ENCODE measurements around the gene PRPH.
"Not testable (repeated sequence)": the region's sequence is repeated elsewhere in the genome, so short reads cannot be mapped to it uniquely, and the experiment has no call there.

Gene PRPH

DNA sequence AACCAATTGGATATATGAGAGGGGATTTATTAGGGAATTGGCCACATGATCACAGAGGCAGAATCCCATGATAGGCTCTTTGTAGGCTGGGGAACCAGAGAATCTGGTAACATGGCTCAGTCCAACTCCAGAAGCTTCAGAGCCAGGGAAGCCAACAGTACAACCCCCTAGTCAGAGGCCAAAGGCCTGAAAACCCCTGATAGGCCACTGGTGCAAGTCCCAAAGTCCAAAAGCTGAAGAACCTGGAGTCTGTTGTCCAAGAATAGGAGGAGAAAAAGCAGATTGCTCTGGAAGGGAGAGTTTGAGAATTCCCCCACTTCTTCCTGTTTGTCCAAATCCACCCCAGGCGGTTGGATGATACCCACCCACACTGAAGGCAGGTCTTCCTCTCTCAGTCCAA, 19.9 kb downstream of the PRPH start:
- H3K27me3 ChIP-seq (replicated peaks in 2 of 5; ENCODE audit: control insufficient read depth in 4 of 5, insufficient read depth in 5 of 5, low read length in 4 of 5): peaks cover 0 to 5% (median 0%) of the 10 kb centered on the region in 5 experiments
- no peaks in the 10 kb centered on the region for H3K9me3 ChIP-seq (ENCODE audit: control extremely low read depth in 1 of 5, control insufficient read depth in 4 of 5, insufficient read depth in 2 of 5, low read depth in 1 of 5, low read length in 4 of 5)
- ChIA-PET CTCF (interaction anchor here (1.4 kb wide), 1 partner anchor 25 kb away, joined by 4 read pairs; no protein-coding TSS in a partner anchor), POLR2A (no interaction called here)
- H3K4me1 ChIP-seq (ENCODE audit: control extremely low read depth in 1 of 4, control insufficient read depth in 4 of 4, insufficient read depth in 4 of 4, low read length in 3 of 4): no peaks in the 10 kb centered on the region
- DNase-seq: no peak
- H3K36me3 ChIP-seq (ENCODE audit: control insufficient read depth in 4 of 4, insufficient read depth in 4 of 4, low read length in 3 of 4): no peaks in the 10 kb centered on the region
- no CpG with 5 or more reads among the region's 1 CpG for WGBS (ENCODE audit: insufficient coverage)
- no peak overlapping the region for H3K4me3 ChIP-seq (ENCODE audit: control insufficient read depth in 1 of 7, extremely low read depth in 1 of 7, insufficient read depth in 4 of 7, low read depth in 2 of 7, low read length in 6 of 7)
- no peak overlapping the region for H3K27ac ChIP-seq (ENCODE audit: insufficient read depth in 1 of 2, low read depth in 1 of 2, low read length in 2 of 2, poor library complexity in 1 of 2, severe bottlenecking in 2 of 2)

DNA sequence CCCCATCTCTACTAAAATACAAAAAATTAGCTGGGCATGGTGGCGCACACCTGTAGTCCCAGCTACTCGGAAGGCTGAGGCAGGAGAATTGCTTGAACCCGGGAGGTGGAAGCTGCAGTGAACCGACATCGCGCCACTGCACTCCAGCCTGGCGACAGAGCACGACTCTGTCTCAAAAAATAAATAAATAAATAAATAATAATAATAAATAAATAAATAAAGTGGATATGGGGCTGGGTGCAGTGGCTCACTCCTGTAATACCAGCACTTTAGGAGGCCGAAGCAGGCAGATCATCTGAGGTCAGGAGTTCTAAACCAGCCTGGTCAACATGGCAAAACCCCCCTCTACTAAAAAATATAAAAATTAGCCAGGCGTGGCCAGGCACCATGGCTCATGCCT, 22.2 kb downstream of the PRPH start:
- DNase-seq; POLR2A ChIA-PET; H3K36me3 ChIP-seq (ENCODE audit: control insufficient read depth in 4 of 4, insufficient read depth in 4 of 4, low read length in 3 of 4); H3K9me3 ChIP-seq (ENCODE audit: control extremely low read depth in 1 of 5, control insufficient read depth in 4 of 5, insufficient read depth in 2 of 5, low read depth in 1 of 5, low read length in 4 of 5); H3K27me3 ChIP-seq (replicated peaks in 2 of 5; ENCODE audit: control insufficient read depth in 4 of 5, insufficient read depth in 5 of 5, low read length in 4 of 5); H3K4me1 ChIP-seq (ENCODE audit: control extremely low read depth in 1 of 4, control insufficient read depth in 4 of 4, insufficient read depth in 4 of 4, low read length in 3 of 4); H3K27ac ChIP-seq (ENCODE audit: insufficient read depth in 1 of 2, low read depth in 1 of 2, low read length in 2 of 2, poor library complexity in 1 of 2, severe bottlenecking in 2 of 2); H3K4me3 ChIP-seq (ENCODE audit: control insufficient read depth in 1 of 7, extremely low read depth in 1 of 7, insufficient read depth in 4 of 7, low read depth in 2 of 7, low read length in 6 of 7): not testable (repeated sequence)
- no CpG with 5 or more reads among the region's 10 CpGs for WGBS (ENCODE audit: insufficient coverage)
- CTCF ChIA-PET: interaction anchor here (1.7 kb wide), 1 partner anchor 15 kb away, joined by 6 read pairs; no protein-coding TSS in a partner anchor

DNA sequence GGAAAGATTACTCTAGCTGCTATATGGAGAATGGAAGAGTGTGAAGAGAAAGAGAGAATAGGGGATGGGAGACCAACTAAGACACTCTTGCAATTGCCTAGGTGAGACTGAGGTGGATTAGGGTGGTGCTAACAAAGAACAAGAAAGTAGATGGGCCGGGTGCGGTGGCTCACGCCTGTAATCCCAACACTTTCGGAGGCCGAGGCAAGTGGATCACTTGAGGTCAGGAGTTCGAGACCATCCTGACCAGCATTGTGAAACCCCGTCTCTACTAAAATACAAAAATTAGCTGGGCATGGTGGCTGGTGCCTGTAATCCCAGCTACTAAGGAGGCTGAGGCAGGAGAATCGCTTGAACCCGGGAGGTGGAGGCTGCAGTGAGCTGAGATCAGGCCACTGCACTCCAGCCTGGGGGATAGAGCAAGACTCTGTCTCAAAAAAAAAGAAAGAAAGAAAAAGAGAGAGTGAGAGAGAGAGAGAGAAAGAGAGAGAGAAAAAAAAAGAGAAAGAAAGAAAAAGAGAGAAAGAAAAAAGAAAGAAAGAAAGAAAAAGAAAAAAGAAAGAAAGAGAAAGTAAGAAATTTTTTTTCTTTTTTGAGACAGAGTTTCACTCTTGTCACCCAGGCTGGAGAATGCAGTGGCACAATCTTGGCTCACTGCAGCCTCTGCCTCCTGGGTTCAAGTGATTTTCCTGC, 25.6 kb downstream of the PRPH start:
- 95% methylated on average over 7 of the region's 9 CpGs for WGBS (ENCODE audit: insufficient coverage)
- H3K36me3 ChIP-seq (ENCODE audit: control insufficient read depth in 4 of 4, insufficient read depth in 4 of 4, low read length in 3 of 4); POLR2A ChIA-PET; H3K27ac ChIP-seq (ENCODE audit: insufficient read depth in 1 of 2, low read depth in 1 of 2, low read length in 2 of 2, poor library complexity in 1 of 2, severe bottlenecking in 2 of 2); H3K27me3 ChIP-seq (replicated peaks in 2 of 5; ENCODE audit: control insufficient read depth in 4 of 5, insufficient read depth in 5 of 5, low read length in 4 of 5); H3K9me3 ChIP-seq (ENCODE audit: control extremely low read depth in 1 of 5, control insufficient read depth in 4 of 5, insufficient read depth in 2 of 5, low read depth in 1 of 5, low read length in 4 of 5); H3K4me3 ChIP-seq (ENCODE audit: control insufficient read depth in 1 of 7, extremely low read depth in 1 of 7, insufficient read depth in 4 of 7, low read depth in 2 of 7, low read length in 6 of 7); DNase-seq: not testable (repeated sequence)
- peaks cover 5 to 20% (median 17%) of the 10 kb centered on the region in 4 experiments for H3K4me1 ChIP-seq (ENCODE audit: control extremely low read depth in 1 of 4, control insufficient read depth in 4 of 4, insufficient read depth in 4 of 4, low read length in 3 of 4)
- CTCF ChIA-PET: interaction anchor here (0.8 to 2.6 kb wide), 3 partner anchors 11 to 22 kb away, joined by 3 to 8 read pairs (median 4); no protein-coding TSS in a partner anchor

DNA sequence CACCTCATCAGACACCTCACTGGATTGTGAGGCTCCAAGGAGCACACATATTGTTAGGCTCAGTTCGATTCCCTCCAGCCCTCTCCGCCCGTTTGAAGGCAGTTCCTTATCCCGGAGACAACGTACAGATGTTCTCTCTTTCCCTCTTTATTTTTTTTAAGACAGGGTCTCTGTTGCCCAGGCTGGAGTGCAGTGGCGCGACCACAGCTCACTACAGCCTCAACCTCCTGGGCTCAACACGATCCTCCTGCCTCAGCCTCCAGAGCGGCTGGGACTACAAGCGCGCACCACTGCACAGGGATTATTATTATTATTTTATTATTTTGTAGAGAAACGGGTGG, 27.4 kb downstream of the PRPH start:
- peak overlapping the region in 1 of 2 experiments; percentile 79 for H3K27ac ChIP-seq (ENCODE audit: insufficient read depth in 1 of 2, low read depth in 1 of 2, low read length in 2 of 2, poor library complexity in 1 of 2, severe bottlenecking in 2 of 2)
- 67% methylated on average over 7 of the region's 12 CpGs for WGBS (ENCODE audit: insufficient coverage)
- DNase-seq: no peak
- H3K4me3 ChIP-seq (ENCODE audit: control insufficient read depth in 1 of 7, extremely low read depth in 1 of 7, insufficient read depth in 4 of 7, low read depth in 2 of 7, low read length in 6 of 7): peak overlapping the region; percentile 63 to 92 (median 83)
- ChIA-PET POLR2A (no interaction called here), CTCF (interaction anchor here (0.7 to 2.9 kb wide), 7 partner anchors 9 to 36 kb away, joined by 3 to 18 read pairs (median 4); partner anchors contain the start of gene C1QL4)
- peaks cover 5 to 20% (median 17%) of the 10 kb centered on the region in 4 experiments for H3K4me1 ChIP-seq (ENCODE audit: control extremely low read depth in 1 of 4, control insufficient read depth in 4 of 4, insufficient read depth in 4 of 4, low read length in 3 of 4)
- peaks cover 2 to 21% (median 8%) of the 10 kb centered on the region in 4 experiments for H3K36me3 ChIP-seq (ENCODE audit: control insufficient read depth in 4 of 4, insufficient read depth in 4 of 4, low read length in 3 of 4)
- H3K27me3 ChIP-seq (replicated peaks in 2 of 5; ENCODE audit: control insufficient read depth in 4 of 5, insufficient read depth in 5 of 5, low read length in 4 of 5): peaks cover 0 to 4% (median 0%) of the 10 kb centered on the region in 5 experiments
- no peaks in the 10 kb centered on the region for H3K9me3 ChIP-seq (ENCODE audit: control extremely low read depth in 1 of 5, control insufficient read depth in 4 of 5, insufficient read depth in 2 of 5, low read depth in 1 of 5, low read length in 4 of 5)

DNA sequence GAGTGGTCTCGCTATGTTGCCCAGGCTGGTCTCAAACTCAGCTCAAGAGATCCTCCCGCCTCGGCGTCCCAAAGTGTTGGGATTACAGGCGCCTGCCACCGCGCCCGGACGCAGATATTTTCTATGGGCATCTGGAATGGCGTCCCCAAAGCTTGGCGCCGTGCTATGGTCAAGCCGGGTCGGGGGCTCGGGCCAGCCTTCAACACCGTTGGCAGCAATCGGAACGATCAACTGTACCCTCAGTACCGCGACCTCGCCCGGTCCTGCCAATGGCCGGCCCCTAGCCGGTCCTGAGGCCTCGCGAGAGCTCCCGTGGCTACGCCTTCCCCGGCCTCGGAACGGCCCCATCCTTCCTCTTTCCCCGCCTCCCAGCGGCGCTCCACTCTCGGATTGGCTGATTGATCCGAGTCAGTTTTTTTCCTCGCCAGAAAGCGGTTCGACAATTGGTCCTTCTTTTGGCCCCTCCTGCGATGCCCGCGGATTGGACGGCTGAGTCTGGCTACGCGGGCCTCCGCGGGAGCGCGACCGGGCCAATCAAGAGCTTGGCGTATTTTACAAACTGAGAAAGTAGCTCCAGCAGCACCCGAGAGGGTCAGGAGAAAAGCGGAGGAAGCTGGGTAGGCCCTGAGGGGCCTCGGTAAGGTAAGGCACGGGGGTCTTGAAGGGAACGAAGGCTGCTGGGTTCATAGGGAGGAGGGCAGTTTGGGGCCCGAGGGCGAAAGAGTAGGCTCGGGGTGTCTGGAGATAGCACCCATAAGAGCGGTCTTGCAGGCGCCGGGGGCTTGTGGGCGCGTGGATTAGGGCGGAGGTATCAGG, 28.0 kb downstream of the PRPH start, which contains the start of gene TROAP:
Gene TROAP (plus strand): TSS at position 548 of the 816 bp plus-strand sequence. CDS start 354 bp downstream, outside the sequence.
- peaks cover 5 to 20% (median 17%) of the 10 kb centered on the region in 4 experiments for H3K4me1 ChIP-seq (ENCODE audit: control extremely low read depth in 1 of 4, control insufficient read depth in 4 of 4, insufficient read depth in 4 of 4, low read length in 3 of 4)
- ChIA-PET POLR2A (no interaction called here), CTCF (interaction anchor here (0.7 to 2.9 kb wide), 11 partner anchors 8 to 301 kb away, joined by 3 to 18 read pairs (median 4); partner anchors contain the start of genes C1QL4 and PRPF40B)
- H3K4me3 ChIP-seq (ENCODE audit: control insufficient read depth in 1 of 7, extremely low read depth in 1 of 7, insufficient read depth in 4 of 7, low read depth in 2 of 7, low read length in 6 of 7): peak within 1 kb of the TSS; percentile 63 to 92 (median 83)
- H3K36me3 ChIP-seq (ENCODE audit: control insufficient read depth in 4 of 4, insufficient read depth in 4 of 4, low read length in 3 of 4): peaks cover 4 to 23% (median 9%) of the 10 kb centered on the region in 4 experiments
- peaks cover 0 to 4% (median 0%) of the 10 kb centered on the region in 5 experiments for H3K27me3 ChIP-seq (replicated peaks in 2 of 5; ENCODE audit: control insufficient read depth in 4 of 5, insufficient read depth in 5 of 5, low read length in 4 of 5)
- 0% methylated on average over 62 of the region's 65 CpGs for WGBS (ENCODE audit: insufficient coverage)
- peak; percentile 98 to 99 (median 98) for DNase-seq
- H3K9me3 ChIP-seq (ENCODE audit: control extremely low read depth in 1 of 5, control insufficient read depth in 4 of 5, insufficient read depth in 2 of 5, low read depth in 1 of 5, low read length in 4 of 5): no peaks in the 10 kb centered on the region
- H3K27ac ChIP-seq (ENCODE audit: insufficient read depth in 1 of 2, low read depth in 1 of 2, low read length in 2 of 2, poor library complexity in 1 of 2, severe bottlenecking in 2 of 2): peak within 1 kb of the TSS in 1 of 2 experiments; percentile 79

DNA sequence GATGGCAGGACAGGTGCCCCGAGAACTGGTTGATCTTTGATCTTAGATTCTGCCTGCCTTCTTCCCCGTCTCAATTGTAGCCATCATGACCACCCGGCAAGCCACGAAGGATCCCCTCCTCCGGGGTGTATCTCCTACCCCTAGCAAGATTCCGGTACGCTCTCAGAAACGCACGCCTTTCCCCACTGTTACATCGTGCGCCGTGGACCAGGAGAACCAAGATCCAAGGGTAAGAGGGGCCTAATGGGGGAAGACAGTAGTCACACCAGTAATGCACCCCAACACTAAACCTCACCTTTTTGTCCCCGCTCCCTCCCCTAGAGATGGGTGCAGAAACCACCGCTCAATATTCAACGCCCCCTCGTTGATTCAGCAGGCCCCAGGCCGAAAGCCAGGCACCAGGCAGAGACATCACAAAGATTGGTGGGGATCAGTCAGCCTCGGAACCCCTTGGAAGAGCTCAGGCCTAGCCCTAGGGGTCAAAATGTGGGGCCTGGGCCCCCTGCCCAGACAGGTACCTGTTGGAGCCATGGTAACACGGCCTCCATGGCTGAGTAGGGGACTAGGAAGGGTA, 28.7 kb downstream of the PRPH start:
- ChIA-PET CTCF (interaction anchor here (1.0 to 2.9 kb wide), 6 partner anchors 8 to 300 kb away, joined by 3 to 18 read pairs (median 6); partner anchors contain the start of genes C1QL4 and PRPF40B), POLR2A (no interaction called here)
- no peaks in the 10 kb centered on the region for H3K9me3 ChIP-seq (ENCODE audit: control extremely low read depth in 1 of 5, control insufficient read depth in 4 of 5, insufficient read depth in 2 of 5, low read depth in 1 of 5, low read length in 4 of 5)
- peak overlapping the region in 1 of 2 experiments; percentile 76 for H3K27ac ChIP-seq (ENCODE audit: insufficient read depth in 1 of 2, low read depth in 1 of 2, low read length in 2 of 2, poor library complexity in 1 of 2, severe bottlenecking in 2 of 2)
- peaks cover 4 to 23% (median 11%) of the 10 kb centered on the region in 4 experiments for H3K36me3 ChIP-seq (ENCODE audit: control insufficient read depth in 4 of 4, insufficient read depth in 4 of 4, low read length in 3 of 4)
- 23% methylated on average over 14 of the region's 19 CpGs for WGBS (ENCODE audit: insufficient coverage)
- H3K27me3 ChIP-seq (replicated peaks in 2 of 5; ENCODE audit: control insufficient read depth in 4 of 5, insufficient read depth in 5 of 5, low read length in 4 of 5): peaks cover 0 to 4% (median 0%) of the 10 kb centered on the region in 5 experiments
- H3K4me3 ChIP-seq (ENCODE audit: control insufficient read depth in 1 of 7, extremely low read depth in 1 of 7, insufficient read depth in 4 of 7, low read depth in 2 of 7, low read length in 6 of 7): peak overlapping the region; percentile 63 to 92 (median 83)
- H3K4me1 ChIP-seq (ENCODE audit: control extremely low read depth in 1 of 4, control insufficient read depth in 4 of 4, insufficient read depth in 4 of 4, low read length in 3 of 4): peaks cover 5 to 20% (median 17%) of the 10 kb centered on the region in 4 experiments
- DNase-seq: no peak
